NCI-H1417 (cell line): ENCODE results near the gene ADI1.

Source experiments
- DNase-seq, 3 experiments: peaks; one replicate each; lab custom pipeline; 2025; lab: John Stamatoyannopoulos, UW

ADI1 gene

GRCh38 chr2:3480352-3481010, 38.9 kb downstream of the ADI1 start:
- DNase-seq = peak; percentile 27 to 56 (median 49)

DNA sequence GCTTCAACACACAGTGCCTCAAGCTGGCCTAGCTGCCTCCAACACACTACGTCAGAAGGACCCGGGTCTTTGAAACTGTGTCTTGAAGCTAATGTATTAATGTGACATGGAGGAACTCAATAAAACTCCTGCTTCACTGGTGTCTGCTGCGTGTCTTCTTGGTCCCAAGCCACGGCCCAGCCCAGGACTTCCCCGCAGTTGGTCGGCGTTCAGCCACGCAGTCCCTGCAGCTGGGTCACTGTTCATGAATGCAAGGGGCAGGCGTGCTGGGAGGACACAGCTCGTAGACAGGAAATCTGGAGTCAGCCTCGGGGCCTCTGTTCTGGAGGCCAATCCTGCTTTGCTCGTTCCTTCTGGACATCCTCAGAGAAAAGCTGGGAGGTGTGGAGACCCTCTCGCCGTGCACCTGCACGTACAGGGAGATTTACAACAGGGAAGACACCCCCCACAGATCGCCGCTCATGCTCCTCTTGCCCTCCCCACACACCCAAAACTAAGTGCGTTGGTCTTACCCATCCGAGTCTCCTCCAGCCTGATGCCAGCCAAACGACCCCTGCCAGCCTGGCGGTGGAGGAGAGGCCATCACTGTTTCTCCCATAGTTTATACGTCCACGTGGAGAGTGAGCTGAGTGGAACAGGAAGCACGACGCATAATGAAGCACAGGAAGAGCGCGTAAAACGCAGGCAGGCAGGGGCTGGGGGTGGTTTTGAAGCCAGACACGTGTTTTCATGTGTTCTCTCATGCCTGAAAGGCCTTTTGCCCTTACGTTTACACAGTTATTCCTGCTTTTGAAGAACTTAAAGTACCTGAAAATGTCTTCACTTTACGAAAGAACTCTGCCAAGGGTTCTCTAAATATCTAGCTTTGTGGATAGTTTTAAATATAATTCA, 39.7 kb downstream of the ADI1 start:
- DNase-seq = no peak

DNA sequence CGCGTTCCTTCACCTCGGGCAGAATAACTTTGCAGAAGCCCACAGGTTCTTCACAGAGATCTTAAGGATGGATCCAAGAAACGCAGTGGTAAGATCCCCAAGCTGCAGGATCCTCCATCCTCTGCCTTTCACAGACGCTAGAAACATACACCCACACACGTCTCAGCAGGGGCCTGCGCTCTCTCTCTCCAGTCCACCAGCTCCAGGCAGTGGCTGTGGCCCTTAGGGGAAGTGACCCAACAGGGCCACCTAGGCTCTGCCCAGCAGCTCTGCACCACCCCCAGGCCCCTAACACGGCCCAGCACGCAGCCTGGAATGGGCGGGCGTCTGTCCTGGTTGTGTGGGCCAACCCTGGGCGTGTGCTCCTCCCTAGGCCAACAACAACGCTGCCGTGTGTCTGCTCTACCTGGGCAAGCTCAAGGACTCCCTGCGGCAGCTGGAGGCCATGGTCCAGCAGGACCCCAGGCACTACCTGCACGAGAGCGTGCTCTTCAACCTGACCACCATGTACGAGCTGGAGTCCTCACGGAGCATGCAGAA, 40.4 kb downstream of the ADI1 start:
- DNase-seq = no peak

- DNase-seq = no peak
These were observed 42.4 kb downstream of the ADI1 start for GRCh38 chr2:3476985-3477327.

GRCh38 chr2:3476321-3476984, 42.9 kb downstream of the ADI1 start:
- peak in 1 of 3 experiments; percentile 29 for DNase-seq

DNA sequence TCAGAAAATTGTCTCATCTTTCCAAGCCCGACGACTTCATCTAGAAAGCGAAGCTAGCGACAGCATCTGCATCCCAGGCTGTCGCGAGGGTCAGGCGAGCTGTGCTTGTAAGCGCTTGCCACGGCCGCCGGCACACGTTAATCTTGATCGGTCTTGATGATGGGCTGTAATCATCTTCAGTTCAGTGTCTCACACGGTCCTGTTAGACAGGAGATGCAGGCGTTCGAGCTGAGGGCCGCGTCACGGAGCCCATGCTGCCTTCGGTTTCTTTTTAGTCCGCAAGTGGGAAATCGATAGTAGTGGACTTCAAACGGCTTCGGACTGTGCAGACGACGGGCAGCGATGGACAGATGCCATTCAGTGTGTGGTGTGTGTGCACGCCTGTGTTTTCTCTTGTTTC, 43.6 kb downstream of the ADI1 start:
- DNase-seq = no peak

DNA sequence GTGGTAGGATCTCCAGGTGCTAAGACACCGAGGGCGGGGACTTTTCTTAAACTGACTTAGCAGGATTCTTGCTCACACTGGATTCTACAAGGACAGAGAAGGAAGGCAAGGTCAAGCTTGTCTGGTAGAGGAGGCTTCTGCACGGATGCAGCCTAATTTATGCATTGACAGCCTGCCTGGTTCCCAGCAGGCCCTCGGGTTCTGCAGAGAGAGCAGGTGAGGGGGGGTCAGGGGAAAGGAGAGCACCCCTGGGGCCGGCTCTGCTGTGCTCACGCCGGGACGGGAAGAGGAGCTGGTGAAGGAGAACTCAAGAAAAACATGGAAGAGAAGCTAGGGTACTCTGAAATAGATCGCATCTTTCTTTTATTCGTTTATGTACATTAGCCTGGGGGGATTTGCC, 46.4 kb downstream of the ADI1 start:
- DNase-seq = peak in 1 of 3 experiments; percentile 46

- no peak for DNase-seq
These were observed 47.0 kb downstream of the ADI1 start for GRCh38 chr2:3472296-3472695.

DNA sequence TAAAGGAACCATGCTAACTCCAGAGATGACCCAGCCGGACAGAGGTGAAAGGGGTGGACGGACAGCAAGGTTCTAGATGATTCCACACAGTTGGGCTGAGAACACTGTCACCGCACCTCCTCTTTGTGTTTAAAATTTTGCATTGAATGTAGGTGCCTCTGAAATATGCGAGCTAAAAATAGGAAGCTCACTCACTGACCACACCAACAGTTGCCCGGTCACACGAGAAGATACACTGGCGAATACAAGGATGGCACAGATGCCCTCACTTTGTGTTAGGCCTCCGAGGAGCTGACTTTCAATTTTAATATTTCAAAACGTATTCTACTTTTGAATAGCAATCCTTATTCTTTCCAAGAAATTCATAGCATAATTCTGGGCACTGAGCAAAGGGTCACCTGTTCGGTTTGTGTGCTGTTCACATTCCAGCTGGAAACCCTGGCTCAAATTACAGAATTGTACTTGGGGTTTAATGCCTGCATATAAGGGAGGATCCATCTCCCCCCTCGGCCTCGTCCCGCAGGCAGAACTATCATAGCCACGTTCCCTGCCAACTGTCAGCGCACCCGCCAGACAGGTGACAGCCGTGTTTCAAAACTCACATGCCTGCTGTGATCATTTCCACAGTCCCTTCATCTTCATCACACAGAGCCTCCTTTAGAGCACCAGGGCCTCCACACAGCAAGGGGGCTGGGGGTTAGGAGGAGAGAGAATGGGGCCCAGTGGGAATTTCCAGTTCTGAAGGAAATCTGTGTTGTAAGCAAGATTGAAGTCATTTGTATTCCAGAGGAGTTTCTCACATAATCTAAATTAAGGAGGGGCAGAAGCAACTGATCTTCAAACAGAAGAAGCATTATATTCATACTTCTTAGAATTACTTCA, 48.2 kb downstream of the ADI1 start:
- peak in 1 of 3 experiments; percentile 46 for DNase-seq

DNA sequence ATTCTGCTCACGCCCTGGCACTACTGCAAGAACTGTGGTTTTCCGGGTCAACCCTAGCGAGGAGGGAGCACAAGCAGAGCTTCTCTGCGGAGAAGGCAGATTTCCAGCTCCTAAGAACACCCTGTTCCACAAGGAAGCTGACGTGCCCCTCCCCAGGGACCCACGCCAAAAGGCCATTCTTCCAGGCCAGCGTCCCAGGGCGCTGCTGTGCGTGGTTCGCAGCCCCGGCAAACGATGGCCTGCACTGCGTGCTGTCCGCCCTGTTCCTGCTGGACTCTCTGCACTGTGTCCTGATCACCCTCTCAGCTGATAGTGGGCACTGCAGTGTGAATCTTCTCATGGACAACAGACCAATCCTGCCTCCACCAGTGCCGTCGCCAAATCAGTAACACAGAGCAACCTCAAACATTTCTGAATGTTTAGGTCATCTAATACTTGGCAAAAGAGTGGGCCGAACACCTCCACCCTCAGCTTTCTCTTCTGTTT, 49.1 kb downstream of the ADI1 start:
- no peak for DNase-seq

GRCh38 chr2:3469486-3469885, 49.8 kb downstream of the ADI1 start:
- DNase-seq = no peak

DNA sequence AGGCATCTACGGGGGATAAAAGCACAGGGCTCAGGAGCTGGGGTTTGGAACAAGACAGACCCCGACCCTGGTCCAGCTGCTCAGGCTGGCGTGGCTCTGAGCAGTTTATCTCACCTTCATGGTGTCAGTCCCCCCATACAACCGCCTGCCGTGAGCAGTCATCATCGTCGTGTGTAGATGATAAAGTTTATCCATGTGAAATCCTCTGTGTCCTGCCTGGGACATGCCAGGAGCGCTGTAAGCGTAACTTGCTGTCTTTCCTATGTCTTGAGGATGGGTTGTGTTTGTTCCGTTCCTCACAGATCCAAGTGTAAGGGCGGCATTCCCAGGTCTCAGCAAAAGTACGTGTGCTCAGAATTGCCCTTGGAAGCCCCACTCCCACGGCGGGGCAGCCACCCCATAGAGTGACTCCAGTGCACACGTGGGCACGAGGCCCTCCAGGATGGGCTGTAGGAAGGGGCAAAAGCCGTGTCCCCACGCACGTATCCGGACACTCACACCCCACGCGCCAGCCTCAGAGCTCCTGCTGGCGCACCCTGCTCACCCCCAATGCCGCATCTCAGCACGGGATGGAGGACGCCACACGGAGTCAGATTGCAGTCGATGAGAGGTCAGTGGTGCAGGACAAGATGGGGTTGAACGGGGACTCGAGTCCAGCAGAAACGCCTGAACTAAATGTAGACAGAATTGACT, 50.9 kb downstream of the ADI1 start:
- DNase-seq = no peak

DNA sequence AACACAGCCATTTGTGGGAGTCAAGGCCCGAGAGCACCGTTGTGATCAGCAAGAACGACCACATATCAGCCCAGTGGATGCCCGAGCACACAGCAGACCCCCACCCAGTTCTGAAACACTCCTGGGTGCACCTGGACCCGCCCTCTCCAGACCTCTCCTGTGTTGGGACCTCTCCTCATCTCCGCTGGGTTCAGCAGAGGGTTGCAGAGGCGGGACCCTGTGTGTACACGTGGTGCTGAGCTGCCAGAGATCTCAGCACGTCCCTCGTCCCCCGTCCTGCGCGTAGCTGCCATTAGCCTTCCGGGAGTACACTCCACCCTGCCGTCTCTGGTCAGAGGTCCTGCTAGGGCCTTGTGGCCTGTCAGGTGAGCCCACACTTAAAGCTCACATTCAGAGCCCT, 51.7 kb downstream of the ADI1 start:
- no peak for DNase-seq

- DNase-seq = no peak
These were observed 52.4 kb downstream of the ADI1 start for GRCh38 chr2:3466966-3467365.

- DNase-seq = no peak
These were observed 52.9 kb downstream of the ADI1 start for GRCh38 chr2:3466482-3466863.

- no peak for DNase-seq
These were observed 53.4 kb downstream of the ADI1 start for GRCh38 chr2:3465844-3466481.

- no peak for DNase-seq
These were observed 54.0 kb downstream of the ADI1 start for GRCh38 chr2:3465328-3465727.

DNA sequence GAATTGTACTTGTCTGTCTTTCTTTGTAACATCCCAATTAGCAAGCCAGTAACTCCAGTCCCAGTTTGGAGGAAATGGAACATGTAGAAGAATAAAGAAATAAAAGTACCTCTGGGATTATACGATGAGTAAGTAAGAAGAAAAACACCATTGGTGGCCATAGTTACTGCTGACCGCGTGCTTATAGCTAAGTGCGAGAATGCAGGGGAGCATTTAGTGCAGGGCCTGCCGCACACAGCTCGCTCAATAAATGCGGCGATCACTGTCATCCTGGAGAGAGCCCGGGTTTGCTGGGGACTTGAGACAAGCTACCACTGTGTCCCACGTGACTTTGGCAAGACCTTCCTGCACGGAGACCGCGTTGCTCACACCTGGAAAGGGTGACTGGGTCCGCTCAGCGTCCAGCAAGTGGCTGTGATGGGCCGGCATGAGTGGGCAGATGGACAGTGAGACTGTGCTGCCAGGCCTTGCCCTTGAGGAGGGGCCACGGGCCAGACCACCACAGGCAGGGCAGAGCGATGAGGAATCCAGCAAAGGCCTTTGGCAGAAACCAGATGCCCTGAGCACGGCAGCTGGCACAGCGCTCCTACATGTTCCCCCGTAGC, 54.8 kb downstream of the ADI1 start:
- no peak for DNase-seq

DNA sequence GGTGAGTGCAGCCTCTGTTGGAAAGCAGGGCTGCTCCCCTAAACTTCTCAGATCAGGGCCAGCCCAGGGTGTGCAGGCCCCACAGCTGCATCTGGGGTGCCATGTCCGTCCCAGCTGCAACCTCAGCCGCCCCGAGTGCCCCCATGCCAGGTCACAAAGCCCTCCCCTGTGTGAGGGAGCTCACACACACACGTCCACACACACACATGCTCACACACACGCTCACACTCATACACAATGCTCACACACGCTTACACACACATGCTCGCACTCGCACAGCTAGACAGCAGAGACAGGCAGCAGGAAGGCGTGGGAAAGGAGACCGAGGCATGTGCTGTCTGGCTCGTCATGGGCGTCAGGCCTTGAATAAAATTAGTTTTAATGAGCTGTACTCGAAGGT, 55.4 kb downstream of the ADI1 start:
- DNase-seq = no peak
